Vagina (tissue), 2 donors: ENCODE data around the gene DNAH3.

ENCODE experiments used
- POLR2A ChIP-seq, 2 donors: fragments of 450-650 bp; IDR thresholded peaks; one replicate each; pipeline ENCODE4 v1.6.1; 2017; ENCODE audit warnings: antibody characterized with exemption in 2 of 2, mild to moderate bottlenecking in 2 of 2, moderate library complexity in 2 of 2
- TF ChIP-seq, protein P1 (sequence below), 3 experiments: fragments of 450-650 bp in 2 of 3; fragments of 200-600 bp in 1 of 3; sonication (generic) in 1 of 3; IDR thresholded peaks; one replicate each; pipeline ENCODE4 v1.5.1; 2017 to 2019; ENCODE audit warnings: antibody characterized with exemption in 3 of 3, mild to moderate bottlenecking in 2 of 3, moderate library complexity in 2 of 3

DNA sequence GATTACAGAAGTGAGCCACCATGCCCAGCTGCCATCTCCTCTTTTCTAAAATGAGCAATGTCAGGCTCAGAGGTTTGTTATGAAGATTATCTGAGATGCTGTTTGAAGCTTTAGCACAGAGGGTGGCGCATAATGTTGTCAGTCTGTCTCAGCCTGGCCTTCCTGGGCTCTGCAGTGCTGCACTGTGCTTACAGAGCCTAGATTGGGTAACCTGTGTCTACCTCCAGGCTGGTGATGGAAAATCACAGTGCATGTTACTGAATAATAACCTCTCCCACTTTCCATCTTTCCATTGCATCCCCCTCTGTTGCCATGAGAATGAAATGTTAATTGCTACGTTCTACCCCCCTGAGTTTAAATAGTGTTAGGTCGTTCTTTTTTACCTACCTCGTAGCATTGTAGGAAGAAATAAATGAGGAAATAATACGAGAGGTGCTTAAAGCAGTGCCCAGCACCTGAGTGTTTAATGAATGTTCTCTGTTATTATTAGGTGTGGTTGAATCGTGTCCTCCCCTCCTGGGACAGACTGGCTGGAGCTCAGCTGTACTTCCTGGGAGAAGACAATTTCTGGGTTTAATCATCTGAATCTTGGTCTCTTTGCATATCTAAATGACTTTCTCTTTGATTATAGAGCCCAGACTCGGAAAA lies 14.0 kb upstream of the DNAH3 start:
- TF ChIP-seq, protein P1, sequence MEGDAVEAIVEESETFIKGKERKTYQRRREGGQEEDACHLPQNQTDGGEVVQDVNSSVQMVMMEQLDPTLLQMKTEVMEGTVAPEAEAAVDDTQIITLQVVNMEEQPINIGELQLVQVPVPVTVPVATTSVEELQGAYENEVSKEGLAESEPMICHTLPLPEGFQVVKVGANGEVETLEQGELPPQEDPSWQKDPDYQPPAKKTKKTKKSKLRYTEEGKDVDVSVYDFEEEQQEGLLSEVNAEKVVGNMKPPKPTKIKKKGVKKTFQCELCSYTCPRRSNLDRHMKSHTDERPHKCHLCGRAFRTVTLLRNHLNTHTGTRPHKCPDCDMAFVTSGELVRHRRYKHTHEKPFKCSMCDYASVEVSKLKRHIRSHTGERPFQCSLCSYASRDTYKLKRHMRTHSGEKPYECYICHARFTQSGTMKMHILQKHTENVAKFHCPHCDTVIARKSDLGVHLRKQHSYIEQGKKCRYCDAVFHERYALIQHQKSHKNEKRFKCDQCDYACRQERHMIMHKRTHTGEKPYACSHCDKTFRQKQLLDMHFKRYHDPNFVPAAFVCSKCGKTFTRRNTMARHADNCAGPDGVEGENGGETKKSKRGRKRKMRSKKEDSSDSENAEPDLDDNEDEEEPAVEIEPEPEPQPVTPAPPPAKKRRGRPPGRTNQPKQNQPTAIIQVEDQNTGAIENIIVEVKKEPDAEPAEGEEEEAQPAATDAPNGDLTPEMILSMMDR (IDR thresholded peaks at IDR 0.05): no peak
- no peak for TF ChIP-seq POLR2A (IDR thresholded peaks at IDR 0.05)
